Prostate gland (tissue), 2 donors: ENCODE results near the gene MYBPHL.

Experiments
- CTCF ChIP-seq, 4 experiments: fragments of 200-600 bp in 2 of 4; fragments of 450-650 bp in 2 of 4; sonication (generic) in 2 of 4; IDR thresholded peaks; 1 replicate in 3 of 4; 2 replicates in 1 of 4; pipeline ENCODE4 v1.5.1; 2016 to 2019; ENCODE audit warnings: antibody characterized with exemption in 4 of 4, mild to moderate bottlenecking in 2 of 4, moderate library complexity in 2 of 4
- POLR2A ChIP-seq: fragments of 450-650 bp; IDR thresholded peaks from one replicate; pipeline ENCODE4 v1.6.1; 2016; ENCODE audit warnings: antibody characterized with exemption, mild to moderate bottlenecking
- POLR2AphosphoS5 ChIP-seq: sonication (generic); formaldehyde crosslinking; IDR thresholded peaks from one replicate; pipeline ENCODE4 v1.6.1; 2017; ENCODE audit warnings: antibody characterized with exemption

- no peak for TF ChIP-seq CTCF (IDR thresholded peaks at IDR 0.05)
- no peak for TF ChIP-seq POLR2A
- no peak for TF ChIP-seq POLR2AphosphoS5
These were observed 36.7 kb downstream of the MYBPHL start for GRCh38 chr1:109269981-109270622.
